ENCODE measurements around the gene DPP7.

The DPP7 gene

GRCh38 chr9:137089232-137089947 lies 25.1 kb downstream of the DPP7 start:
- peak overlapping the region; percentile 10 for H2BK12ac ChIP-seq (ENCODE audit: low read length)
- no CpG with 5 or more reads among the region's 11 CpGs for WGBS, 2 donors (ENCODE audit: extremely low coverage in 2 of 2, insufficient read length in 2 of 2, insufficient replicate concordance in 1 of 2)
- H2BK15ac ChIP-seq (ENCODE audit: low read length): no peak overlapping the region
- no peak overlapping the region for H2AFZ ChIP-seq (ENCODE audit: low read length)
- H3K14ac ChIP-seq (ENCODE audit: low read length): peak overlapping the region; percentile 21
- peak overlapping the region; percentile 44 for H3K9ac ChIP-seq (ENCODE audit: low read depth, low read length, poor library complexity)
- peaks cover 2 to 12% (median 8%) of the 10 kb centered on the region in 3 experiments for H3K27me3 ChIP-seq (ENCODE audit: control insufficient read depth in 3 of 3, insufficient read depth in 3 of 3, low read depth in 1 of 3, low read length in 3 of 3)
- peaks cover 6 to 15% of the 10 kb centered on the region in 2 donors for H3K4me1 ChIP-seq (ENCODE audit: control insufficient read depth in 2 of 2, insufficient read depth in 1 of 2, low read depth in 1 of 2, low read length in 2 of 2)
- no peak for DNase-seq (ENCODE audit: low spot score)
- H3K4me2 ChIP-seq (ENCODE audit: insufficient read depth, low read length, poor library complexity, severe bottlenecking): no peak overlapping the region
- H4K91ac ChIP-seq (ENCODE audit: low read depth, low read length, poor library complexity): no peak overlapping the region
- no peak overlapping the region for H3K4me3 ChIP-seq (ENCODE audit: low read length in 2 of 2)
- no peak overlapping the region for H2AK5ac ChIP-seq (ENCODE audit: low read depth, low read length)
- no peak overlapping the region for H3K27ac ChIP-seq (replicated peaks; ENCODE audit: low read length)
- no peak overlapping the region for H2BK5ac ChIP-seq (ENCODE audit: low read length)
- peaks cover 3% of the 10 kb centered on the region for H3K79me1 ChIP-seq (ENCODE audit: low read depth, low read length)
- no peak overlapping the region for H3K23ac ChIP-seq (ENCODE audit: low read depth, low read length, poor library complexity)
- peaks cover 11 to 39% of the 10 kb centered on the region in 2 donors for H3K36me3 ChIP-seq (replicated peaks in 1 of 2; ENCODE audit: control insufficient read depth in 2 of 2, insufficient read depth in 2 of 2, low read length in 2 of 2)
- H3K9me3 ChIP-seq (replicated peaks in 1 of 2; ENCODE audit: control insufficient read depth in 2 of 2, insufficient read depth in 1 of 2, low read depth in 1 of 2, low read length in 2 of 2): no peaks in the 10 kb centered on the region
- H4K8ac ChIP-seq (ENCODE audit: low read depth, low read length): no peak overlapping the region
- no peak overlapping the region for H3K18ac ChIP-seq (ENCODE audit: low read length)
- H2BK120ac ChIP-seq (ENCODE audit: low read depth, low read length): no peak overlapping the region
- no peak overlapping the region for H3K4ac ChIP-seq (ENCODE audit: low read length)

DNA sequence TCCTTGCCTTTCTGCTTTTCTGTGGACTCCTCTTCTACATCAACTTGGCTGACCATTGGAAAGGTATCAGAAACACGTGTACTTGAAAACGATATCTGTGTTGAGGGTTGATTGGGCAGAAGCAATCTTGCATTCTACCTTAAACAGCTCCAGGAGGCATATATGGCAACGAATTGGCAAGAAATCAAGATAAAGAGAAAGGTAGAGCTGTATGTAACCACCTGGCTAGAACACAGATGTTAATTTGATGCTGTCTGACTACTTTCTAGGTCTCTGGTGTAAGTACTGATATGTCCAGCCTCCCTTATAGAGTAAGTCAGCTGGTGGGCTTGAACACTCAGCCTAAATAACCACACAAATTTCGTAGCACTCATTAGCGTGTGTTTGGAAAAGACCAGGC lies 26.4 kb downstream of the DPP7 start:
- WGBS, 2 donors (ENCODE audit: extremely low coverage in 2 of 2, insufficient read length in 2 of 2, insufficient replicate concordance in 1 of 2): no CpG with 5 or more reads among the region's 5 CpGs
- H3K27ac ChIP-seq (replicated peaks; ENCODE audit: low read length): no peak overlapping the region

GRCh38 chr9:137087409-137087925 lies 27.1 kb downstream of the DPP7 start:
- peak overlapping the region; percentile 97 for H2AFZ ChIP-seq (ENCODE audit: low read length)
- H3K27ac ChIP-seq (replicated peaks; ENCODE audit: low read length): no peak overlapping the region
- H3K4me2 ChIP-seq (ENCODE audit: insufficient read depth, low read length, poor library complexity, severe bottlenecking): peak overlapping the region; percentile 94
- H2BK15ac ChIP-seq (ENCODE audit: low read length): peak overlapping the region; percentile 52
- H3K4ac ChIP-seq (ENCODE audit: low read length): no peak overlapping the region
- no peak for DNase-seq (ENCODE audit: low spot score)
- H3K23ac ChIP-seq (ENCODE audit: low read depth, low read length, poor library complexity): peak overlapping the region; percentile 45
- H3K9ac ChIP-seq (ENCODE audit: low read depth, low read length, poor library complexity): peak overlapping the region; percentile 94
- H3K14ac ChIP-seq (ENCODE audit: low read length): peak overlapping the region; percentile 87
- H2BK5ac ChIP-seq (ENCODE audit: low read length): peak overlapping the region; percentile 67
- no peak overlapping the region for H2BK12ac ChIP-seq (ENCODE audit: low read length)
- H3K4me3 ChIP-seq (ENCODE audit: low read length in 2 of 2): peak overlapping the region; percentile 84 to 86
- peaks cover 3% of the 10 kb centered on the region for H3K79me1 ChIP-seq (ENCODE audit: low read depth, low read length)
- peak overlapping the region; percentile 91 for H3K18ac ChIP-seq (ENCODE audit: low read length)
- H4K8ac ChIP-seq (ENCODE audit: low read depth, low read length): no peak overlapping the region
- peaks cover 8 to 30% of the 10 kb centered on the region in 2 donors for H3K36me3 ChIP-seq (replicated peaks in 1 of 2; ENCODE audit: control insufficient read depth in 2 of 2, insufficient read depth in 2 of 2, low read length in 2 of 2)
- H3K27me3 ChIP-seq (ENCODE audit: control insufficient read depth in 3 of 3, insufficient read depth in 3 of 3, low read depth in 1 of 3, low read length in 3 of 3): peaks cover 2 to 26% (median 15%) of the 10 kb centered on the region in 3 experiments
- peaks cover 10 to 20% of the 10 kb centered on the region in 2 donors for H3K4me1 ChIP-seq (ENCODE audit: control insufficient read depth in 2 of 2, insufficient read depth in 1 of 2, low read depth in 1 of 2, low read length in 2 of 2)
- no peak overlapping the region for H4K91ac ChIP-seq (ENCODE audit: low read depth, low read length, poor library complexity)
- no peak overlapping the region for H2AK5ac ChIP-seq (ENCODE audit: low read depth, low read length)
- no CpG with 5 or more reads among the region's 22 CpGs for WGBS, 2 donors (ENCODE audit: extremely low coverage in 2 of 2, insufficient read length in 2 of 2, insufficient replicate concordance in 1 of 2)
- H3K9me3 ChIP-seq (replicated peaks in 1 of 2; ENCODE audit: control insufficient read depth in 2 of 2, insufficient read depth in 1 of 2, low read depth in 1 of 2, low read length in 2 of 2): no peaks in the 10 kb centered on the region
- H2BK120ac ChIP-seq (ENCODE audit: low read depth, low read length): no peak overlapping the region

More for the DNA sequence above, 26.4 kb downstream of the DPP7 start:
- Histone ChIP-seq H2BK15ac (ENCODE audit: low read length) (no peak overlapping the region), H3K23ac (ENCODE audit: low read depth, low read length, poor library complexity) (no peak overlapping the region), H4K91ac (ENCODE audit: low read depth, low read length, poor library complexity) (no peak overlapping the region), H3K4me3 (ENCODE audit: low read length in 2 of 2) (peak overlapping the region in 1 of 2 donors; percentile 84), H2AK5ac (ENCODE audit: low read depth, low read length) (no peak overlapping the region), H2AFZ (ENCODE audit: low read length) (no peak overlapping the region), H2BK120ac (ENCODE audit: low read depth, low read length) (no peak overlapping the region), H2BK12ac (ENCODE audit: low read length) (no peak overlapping the region), H3K36me3 (replicated peaks in 1 of 2; ENCODE audit: control insufficient read depth in 2 of 2, insufficient read depth in 2 of 2, low read length in 2 of 2) (peaks cover 11 to 37% of the 10 kb centered on the region in 2 donors), H3K14ac (ENCODE audit: low read length) (no peak overlapping the region), H3K79me1 (ENCODE audit: low read depth, low read length) (peaks cover 3% of the 10 kb centered on the region), H3K4me2 (ENCODE audit: insufficient read depth, low read length, poor library complexity, severe bottlenecking) (no peak overlapping the region), H3K9ac (ENCODE audit: low read depth, low read length, poor library complexity) (no peak overlapping the region), H3K18ac (ENCODE audit: low read length) (no peak overlapping the region), H2BK5ac (ENCODE audit: low read length) (no peak overlapping the region), H3K27me3 (ENCODE audit: control insufficient read depth in 3 of 3, insufficient read depth in 3 of 3, low read depth in 1 of 3, low read length in 3 of 3) (peaks cover 2 to 19% (median 15%) of the 10 kb centered on the region in 3 experiments), H3K9me3 (replicated peaks in 1 of 2; ENCODE audit: control insufficient read depth in 2 of 2, insufficient read depth in 1 of 2, low read depth in 1 of 2, low read length in 2 of 2) (no peaks in the 10 kb centered on the region), H3K4me1 (ENCODE audit: control insufficient read depth in 2 of 2, insufficient read depth in 1 of 2, low read depth in 1 of 2, low read length in 2 of 2) (peaks cover 10 to 20% of the 10 kb centered on the region in 2 donors), H4K8ac (ENCODE audit: low read depth, low read length) (no peak overlapping the region), H3K4ac (ENCODE audit: low read length) (no peak overlapping the region)
- DNase-seq (ENCODE audit: low spot score): no peak
